Erythroblast (primary cell): ENCODE measurements around the gene TENM3.

Experiments used
- GATA1 ChIP-seq: IDR thresholded peaks from 2 replicates; pipeline ENCODE4 v1.6.1; 2011; ENCODE audit warnings: low read depth, mild to moderate bottlenecking, control low read depth, low read length, moderate library complexity
- POLR2A ChIP-seq: IDR thresholded peaks from 2 replicates; pipeline ENCODE4 v1.6.1; 2011; ENCODE audit warnings: mild to moderate bottlenecking, low read length

- no peak for TF ChIP-seq POLR2A
- TF ChIP-seq GATA1, result no peak
Observed at GRCh38 chr4:182770996-182771514, 527.9 kb downstream of the TENM3 start.
